H54 (cell line): ENCODE measurements around the gene ZNF32.

Source experiments
- DNase-seq: peaks from one replicate; pipeline ENCODE4 v3.0.0; 2011; ENCODE audit warnings: low spot score, mixed read lengths; ENCODE audit not compliant: insufficient read length
- FAIRE-seq: peaks from 3 replicates; lab custom pipeline; 2011; peaks lifted over from hg19 to GRCh38; lab: Jason Lieb, UNC
- POLR2A ChIP-seq: IDR thresholded peaks from 2 replicates; pipeline ENCODE4 v1.6.1; 2011; ENCODE audit warnings: low read depth, mild to moderate bottlenecking, low read length

Gene ZNF32

DNA sequence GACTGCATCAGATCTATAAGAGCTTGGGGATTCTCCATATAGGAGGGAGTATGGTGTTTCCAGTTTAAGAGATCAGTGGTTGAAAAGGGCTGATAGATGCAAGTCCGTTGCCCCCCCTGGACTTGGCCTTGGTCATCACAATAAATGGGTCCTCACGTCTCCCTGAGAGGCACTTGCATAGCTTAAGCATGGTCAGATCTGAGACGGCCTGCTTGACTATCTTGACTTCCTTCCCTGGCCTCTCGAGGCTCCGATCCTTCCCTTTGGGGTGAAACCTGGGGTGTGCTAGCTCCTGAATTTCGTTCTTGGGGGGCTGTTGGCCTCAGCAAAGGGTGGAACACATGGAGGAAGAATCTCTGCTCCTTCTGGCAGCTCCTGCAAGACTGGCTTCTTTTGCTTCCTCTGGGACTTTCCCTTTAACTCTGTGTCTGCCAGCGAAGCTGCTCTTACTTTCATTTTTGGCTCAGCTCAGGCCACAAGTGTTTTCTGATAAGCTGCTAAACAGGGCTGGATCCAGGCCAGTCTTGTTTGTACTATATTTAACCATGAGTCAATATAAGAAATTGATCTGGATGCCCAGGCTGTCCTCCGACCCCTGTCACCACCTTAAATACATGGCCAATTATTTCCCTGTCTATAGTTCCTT is 53.6 kb downstream of the ZNF32 start:
- no peak for FAIRE-seq
- TF ChIP-seq POLR2A = no peak
- DNase-seq = no peak
